NCI-H2227 treated with DMSO at 0.1 percent for 48 hours (cell line): Measurements from ENCODE around the gene NPPC.
"Not testable (repeated sequence)": the region's sequence is repeated elsewhere in the genome, so short reads cannot be mapped to it uniquely, and the experiment has no call there.

ENCODE experiments used
- DNase-seq: peaks from one replicate; lab custom pipeline; 2025; lab: John Stamatoyannopoulos, UW

The NPPC gene, protein sequence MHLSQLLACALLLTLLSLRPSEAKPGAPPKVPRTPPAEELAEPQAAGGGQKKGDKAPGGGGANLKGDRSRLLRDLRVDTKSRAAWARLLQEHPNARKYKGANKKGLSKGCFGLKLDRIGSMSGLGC

DNA sequence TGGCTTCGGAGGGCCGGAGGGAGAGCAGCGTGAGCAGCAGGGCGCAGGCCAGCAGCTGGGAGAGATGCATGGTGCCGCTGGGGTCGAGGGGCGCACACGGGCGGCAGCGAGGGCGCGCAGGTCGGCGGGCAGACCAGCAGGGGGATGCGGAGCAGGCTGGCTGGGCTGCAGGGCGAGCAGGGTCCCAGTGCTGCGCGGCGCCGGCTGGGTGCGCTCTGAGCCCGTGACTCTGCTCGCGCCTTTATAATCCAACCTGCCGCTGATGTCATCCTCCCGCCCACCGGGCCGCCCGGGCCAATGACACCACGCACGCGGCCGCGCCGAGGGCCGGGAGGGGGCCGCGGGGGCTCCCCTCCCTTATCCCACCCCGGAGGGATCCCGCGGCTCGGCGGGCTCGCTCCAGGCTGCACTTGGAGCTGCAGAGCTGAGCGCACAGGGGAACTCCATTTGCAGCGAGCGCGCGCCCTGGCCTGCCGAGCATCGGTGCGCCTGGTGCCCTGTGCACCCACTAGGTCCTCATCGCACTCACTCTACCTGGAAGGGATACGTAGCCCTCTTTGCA lies at the start of gene NPPC:
NPPC (minus strand) TSS at position 217 of the 562 bp plus-strand sequence; CDS start at position 70, 147 bp downstream.
- peak; percentile 63 for DNase-seq

DNA sequence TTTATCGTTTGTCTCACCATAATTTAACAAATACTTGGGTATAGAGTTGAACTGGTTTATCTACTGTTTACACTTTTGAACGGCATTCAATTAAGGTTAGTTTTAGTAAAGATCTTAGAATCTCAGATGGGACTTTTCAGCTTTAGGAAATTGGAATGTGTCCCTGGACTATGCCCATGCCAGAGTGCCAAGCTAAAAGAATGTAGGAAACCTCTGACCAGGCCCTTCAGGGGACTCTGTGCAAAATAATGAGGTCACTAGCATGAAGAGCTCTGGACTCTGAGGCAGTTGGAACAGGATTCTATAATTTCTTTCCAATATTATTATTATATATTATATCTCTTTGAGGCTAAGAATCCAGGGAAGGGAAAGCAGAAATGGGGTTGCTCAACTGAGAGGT lies 48.8 kb upstream of the NPPC start:
- no peak for DNase-seq

DNA sequence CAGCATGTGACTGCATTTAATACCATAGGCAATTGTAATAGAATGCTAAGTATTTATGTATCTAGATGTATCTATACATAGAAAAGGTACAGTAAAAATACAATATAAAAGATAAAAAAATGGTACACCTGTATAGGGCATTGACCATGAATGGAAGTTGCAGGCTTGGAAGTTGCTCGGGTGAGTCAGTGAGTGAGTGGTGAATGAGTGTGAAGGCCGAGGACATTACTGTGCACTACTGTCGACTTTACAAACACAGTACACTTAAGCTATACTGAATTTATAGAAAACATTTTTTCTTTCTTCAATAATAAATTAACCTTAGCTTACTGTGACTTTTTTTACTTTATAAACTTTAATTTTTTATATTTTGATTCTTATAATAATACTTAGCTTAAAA lies 44.3 kb upstream of the NPPC start:
- DNase-seq = no peak

DNA sequence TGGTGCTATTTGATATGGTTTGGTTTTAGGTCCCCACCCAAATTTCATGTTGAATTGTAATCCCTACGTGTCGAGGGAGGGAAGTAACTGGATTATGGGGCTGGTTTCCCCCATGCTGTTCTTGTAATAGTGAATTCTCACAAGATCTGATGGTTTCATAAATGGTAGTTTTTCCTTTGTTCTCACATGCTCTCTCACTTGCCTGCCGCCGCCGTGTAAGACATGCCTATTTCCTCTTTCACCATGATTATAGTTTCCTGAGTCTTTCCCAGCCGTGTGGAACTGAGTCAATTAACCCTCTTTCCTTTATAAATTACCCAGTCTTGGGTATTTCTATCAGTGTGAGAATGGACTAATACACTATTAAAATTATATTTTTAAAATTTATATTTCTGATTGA lies 42.6 kb upstream of the NPPC start:
- DNase-seq = no peak

DNA sequence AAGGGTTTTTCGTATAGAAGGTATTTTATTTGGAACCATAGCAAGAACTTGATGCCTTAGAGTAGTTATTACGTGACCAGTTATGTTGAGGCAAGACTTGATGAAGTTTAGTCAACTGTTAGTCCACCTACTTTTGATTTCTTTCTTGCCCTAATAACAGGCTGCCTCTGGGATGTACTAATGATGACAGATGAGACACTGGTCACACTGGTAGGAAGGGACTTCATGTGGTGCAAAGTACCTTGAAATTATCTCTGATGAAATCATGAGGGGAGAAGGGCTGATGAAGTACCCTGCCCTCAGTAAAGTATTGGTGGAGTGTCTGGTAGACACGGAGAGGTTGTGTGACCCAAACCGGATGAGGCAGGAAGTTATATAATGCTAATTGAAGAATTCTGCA lies 40.7 kb upstream of the NPPC start:
- peak; percentile 23 for DNase-seq

DNA sequence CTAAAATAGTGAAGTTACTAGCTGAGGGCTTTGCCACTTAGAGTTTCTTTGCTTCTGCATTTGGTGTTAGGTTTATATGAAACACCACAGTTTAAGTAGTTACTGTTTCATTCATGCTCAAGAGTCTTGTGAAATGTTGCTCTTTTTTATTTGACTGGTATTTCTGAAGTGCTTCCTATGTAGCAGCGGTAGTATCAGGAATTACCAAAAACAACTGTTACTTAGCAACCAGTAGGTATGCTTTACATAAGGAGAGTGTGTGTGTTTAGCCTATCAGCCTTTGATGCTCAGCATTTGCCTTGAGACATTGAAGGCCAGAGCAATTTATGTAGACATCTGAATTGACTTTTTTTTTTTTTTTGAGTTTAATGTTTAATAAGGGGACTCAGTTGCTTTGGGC lies 38.9 kb upstream of the NPPC start:
- peak; percentile 26 for DNase-seq

DNA sequence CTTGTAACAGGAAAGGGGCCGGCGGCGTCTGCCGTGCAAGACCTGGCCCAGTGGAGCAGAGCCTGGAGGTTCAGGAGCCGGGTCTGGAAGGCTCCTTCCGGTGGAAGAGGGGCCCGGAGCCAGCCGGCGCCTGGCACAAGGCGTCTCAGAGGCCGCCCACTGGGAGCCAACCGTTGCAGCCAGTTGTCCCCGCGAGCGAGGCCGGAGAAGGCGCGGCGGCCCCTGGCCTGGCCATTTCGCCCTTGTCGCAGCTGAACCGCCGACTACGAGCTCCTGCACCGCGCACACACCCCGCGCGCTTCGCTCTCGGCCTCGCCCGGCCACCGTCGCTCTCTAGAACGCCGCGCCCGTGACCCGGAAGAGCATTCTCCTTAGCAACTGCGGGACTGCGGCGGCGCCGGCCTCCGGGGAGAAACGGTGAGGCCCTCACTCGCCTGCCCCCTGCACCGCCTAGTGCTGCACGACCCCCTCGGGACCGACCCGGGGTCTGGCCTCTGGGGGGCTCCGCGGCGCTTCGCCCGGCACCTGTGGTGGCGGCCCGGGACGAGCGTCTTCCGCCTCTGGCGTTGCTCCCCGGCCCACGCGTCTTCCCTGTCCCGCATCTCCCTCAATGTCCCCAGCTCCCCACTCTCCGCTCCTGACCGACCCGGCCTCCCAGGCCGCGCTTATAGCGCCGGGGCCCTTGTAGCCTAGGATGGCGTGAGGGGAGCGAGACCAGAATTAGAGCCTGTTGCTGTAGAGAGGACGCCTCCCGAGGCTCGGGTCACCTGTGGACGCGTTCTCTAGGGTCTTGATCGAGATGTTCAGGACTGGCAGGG lies 35.4 kb upstream of the NPPC start, which contains the start of gene DIS3L2:
DIS3L2 (plus strand) TSS at position 365 of the 818 bp plus-strand sequence. CDS start 53,215 bp downstream, outside the sequence.
- DNase-seq = peak; percentile 82

DNA sequence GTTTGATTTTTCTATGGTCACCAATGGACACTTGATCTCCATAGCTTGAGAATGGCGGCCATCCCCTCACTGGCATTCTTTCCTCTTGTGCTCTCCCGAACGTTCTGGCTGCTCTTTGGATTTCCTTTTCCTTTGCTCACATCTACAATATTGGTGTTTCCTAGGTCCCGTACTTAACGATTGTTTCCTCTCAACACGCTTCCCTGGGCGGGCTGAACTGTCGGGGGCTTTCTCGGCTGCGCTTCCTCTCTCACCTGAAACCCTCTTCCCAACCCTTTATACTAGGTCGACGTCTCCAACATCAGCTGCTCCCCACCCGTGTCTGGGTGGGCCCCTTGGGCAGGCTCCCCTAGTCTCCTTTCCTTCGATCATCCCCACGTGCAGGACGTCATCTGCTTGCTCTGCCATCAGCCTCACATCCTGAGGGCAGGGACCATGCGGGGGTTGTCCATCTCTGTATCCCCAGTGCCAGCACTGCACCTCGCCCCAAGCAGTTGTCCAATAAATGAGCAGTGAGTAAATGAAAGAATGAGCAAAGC lies 34.7 kb upstream of the NPPC start:
- no peak for DNase-seq

DNA sequence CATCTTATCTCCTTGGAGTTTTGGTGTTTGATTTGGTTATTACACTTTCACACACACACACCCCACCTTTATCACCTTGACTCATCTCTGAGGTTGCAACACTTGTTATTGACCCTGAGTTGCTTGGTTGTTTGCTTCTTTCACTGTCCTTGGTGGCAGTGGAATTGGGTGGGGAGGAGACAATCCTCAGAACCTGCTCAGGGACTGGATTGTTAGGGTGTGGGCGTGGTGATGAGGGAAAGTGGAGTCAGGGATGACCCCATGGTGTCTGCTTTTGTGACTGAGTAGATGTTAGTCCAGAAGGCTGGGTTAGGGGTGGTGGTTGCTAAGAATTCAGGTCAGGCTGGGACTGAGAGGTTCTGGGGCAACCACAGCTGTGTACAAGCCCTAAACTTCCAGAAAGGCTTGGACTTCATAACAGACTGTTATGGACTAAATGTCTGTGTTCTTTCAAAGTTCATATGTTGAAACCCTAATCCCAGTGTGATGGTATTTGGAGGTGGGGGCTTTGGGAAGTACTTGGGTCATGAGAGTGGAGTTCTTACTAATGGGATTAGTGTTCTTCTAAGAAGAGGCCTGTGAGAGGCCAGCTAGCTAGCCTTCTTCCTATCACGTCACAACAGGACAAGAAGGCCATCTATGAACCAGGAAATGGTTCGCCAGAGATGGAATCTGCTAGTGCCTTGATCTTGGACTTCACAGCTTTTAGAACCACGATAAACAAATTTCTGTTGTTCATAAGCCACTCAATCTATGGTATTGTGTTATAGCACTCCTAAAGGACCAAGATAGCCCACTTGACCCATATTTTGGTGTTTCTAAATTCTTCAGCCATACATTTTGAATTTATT lies 31.9 kb upstream of the NPPC start:
- DNase-seq = no peak

DNA sequence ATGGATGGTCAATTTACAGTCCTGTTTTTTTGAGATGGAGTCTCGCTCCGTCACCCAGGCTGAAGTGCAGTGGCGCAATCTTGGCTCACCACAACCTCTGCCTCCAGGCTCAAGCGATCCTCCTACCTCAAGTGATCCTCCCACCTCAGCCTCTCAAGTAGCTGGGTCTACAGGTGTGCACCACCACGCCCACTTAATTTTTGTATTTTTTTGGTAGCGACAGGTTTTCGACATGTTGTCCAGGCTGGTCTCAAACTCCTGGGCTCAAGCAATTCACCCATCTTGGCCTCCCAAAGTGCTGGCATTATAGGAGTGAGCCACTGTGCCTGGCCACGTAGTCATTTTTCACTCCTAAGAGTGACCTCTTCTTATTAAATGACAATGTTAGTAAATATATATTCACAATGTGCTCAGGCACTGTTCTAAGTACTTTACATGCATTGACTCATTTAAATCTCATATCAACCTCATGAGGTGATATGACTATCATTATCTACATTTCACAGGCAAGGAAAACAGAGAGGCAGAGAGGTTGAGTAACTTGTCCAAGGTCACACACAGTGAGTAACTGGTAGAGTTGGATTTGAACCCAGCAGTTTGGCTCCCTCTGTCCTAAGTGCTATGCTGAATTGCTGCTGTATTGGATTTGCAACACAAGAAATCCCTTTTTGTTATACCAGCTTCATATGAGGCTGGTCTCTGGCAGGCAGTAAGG lies 29.7 kb upstream of the NPPC start:
- DNase-seq = no peak

DNA sequence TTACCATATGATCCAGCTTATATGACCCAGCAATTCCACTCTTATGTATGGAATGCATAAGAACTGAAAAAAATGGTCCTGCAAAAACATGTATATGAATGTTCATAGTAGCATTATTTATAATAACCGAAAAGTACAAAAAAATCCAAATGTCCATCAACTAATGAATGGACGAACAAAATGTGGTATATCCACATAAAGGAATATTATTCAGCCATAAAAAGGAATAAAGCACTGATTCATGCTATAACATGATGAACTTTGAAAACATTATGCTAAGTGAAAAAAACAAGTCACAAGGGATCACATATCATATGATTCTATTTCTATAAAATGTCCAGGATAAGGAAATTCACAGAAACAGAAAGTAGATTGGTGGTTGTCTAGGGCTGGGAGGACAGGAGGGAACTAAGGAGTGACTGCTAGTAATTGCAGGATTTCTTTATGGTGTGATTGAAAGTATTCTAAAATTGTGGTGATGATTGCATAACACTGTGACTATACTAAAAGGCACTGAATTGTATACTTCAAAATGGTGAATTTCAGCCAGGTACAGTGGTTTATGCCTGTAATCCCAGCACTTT lies 25.3 kb upstream of the NPPC start:
- DNase-seq = no peak

DNA sequence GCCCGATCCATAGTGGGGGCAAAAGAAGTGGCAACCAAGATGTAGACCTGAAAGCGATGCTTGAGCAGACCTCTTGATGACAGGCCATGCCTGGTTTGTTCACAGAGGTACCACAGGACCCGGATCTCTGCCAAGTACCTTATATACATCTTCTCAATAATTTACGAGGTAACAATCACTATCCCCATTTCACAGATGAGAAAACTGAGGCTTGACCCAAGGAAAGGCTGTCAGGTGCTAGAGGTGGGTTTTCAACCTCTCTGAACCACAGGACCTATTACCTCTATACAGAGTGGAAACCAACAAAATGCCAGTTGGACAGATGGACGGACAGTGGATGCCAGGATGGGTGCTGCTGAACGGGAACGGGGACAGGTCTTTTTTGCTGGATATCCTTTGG lies 21.5 kb upstream of the NPPC start:
- DNase-seq = no peak

DNA sequence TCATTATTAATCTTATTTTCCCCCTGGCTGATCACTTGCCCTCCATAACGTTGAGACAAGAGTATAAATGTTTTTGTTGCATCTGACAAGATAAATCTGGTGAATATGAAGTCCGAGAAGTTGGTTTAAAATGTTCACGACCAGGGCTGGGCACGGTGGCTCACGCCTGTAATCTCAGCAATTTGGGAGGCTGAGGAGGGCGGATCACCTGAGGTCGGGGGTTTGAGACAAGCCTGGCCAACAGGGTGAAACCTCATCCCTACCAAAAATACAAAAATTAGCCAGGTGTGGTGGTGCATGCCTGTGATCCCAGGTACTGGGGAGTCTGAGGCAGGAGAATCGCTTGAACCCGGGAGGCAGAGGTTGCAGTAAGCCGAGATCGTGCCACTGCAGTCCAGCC lies 20.9 kb upstream of the NPPC start:
- DNase-seq = not testable (repeated sequence)

DNA sequence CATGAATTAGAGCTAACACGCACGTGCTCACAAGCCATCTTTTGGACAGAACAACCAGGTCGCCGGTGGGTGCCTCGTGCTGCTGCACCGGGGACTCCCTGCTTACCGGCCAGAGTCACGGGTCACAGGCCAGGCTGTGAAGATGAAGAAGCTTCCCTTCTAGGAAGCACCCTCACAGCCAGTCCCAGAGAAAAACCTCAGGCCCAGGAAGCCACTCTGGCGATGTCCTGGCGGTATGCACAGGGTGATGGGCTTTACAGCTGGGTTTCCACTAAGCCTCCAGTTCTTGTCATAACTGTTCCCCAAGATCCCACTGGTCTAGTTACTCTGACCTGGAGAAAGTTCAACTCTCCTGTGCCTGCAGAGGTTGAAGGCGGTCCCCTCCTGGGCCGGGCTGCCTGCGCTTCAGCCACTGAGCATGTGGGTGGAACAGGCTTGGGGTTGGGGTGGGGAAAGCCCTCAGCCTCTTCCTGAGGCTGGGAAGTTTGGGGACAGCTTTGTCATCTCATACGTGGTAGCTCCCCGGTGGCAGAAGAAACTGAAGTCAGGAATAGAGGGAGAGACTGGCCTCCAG lies 20.1 kb upstream of the NPPC start:
- DNase-seq = no peak

DNA sequence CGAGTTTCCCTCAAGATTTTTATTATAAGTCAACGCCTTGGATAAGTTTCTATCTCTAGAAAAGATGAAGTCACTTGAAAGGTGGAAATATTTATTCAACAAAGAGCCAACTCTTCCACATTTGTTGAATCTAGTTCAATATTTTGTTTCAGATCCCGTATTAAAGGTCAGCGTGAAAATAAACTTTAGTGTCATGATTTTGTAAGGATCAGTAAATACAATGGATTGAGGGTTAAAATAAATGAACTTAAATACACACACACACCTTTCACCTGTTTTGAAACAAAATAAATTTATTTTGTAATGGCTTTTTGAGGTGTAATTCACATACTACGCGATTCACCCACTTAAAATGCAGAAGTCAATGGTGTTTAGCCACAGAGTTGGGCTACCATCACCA lies 16.0 kb upstream of the NPPC start:
- DNase-seq = no peak

DNA sequence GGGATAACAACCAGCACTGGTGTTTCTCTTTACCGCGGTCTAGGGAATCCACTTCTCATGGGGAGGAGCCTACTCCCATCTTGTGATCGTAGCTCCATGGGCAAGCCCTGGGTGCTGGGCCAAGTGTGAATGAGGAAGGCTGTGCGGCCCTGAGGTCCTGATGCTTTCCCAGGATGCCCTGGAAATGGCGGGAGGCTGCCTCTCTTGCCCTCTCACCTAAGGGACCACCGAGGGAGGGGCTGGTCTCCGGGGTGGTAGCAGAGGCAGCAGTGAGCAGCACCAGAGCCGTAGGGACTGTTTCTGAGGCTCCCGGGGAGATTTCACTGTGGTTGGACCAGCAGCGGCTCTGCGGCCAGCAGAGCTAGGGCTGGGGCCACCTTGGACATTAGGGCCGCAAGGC lies 15.5 kb upstream of the NPPC start:
- no peak for DNase-seq

DNA sequence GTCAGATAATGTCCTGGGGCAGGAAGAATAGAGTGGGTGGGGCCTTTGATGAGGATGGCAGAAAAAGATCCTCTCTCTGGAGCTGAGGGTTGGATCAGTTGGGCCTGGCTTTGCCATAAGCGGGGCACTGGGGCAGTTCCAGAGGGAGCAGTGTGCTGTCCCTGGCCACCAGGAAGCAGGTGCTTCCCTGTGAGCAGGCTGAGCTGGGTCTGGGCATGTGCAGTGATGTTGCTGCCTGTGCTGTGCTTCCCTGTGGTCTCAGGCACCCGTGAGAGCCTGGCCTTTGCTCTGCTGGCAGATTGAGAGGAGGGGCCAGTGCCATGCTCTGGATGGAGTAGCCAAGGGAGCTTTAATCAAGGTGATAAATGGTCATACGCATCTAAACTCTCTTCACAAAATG lies 14.6 kb upstream of the NPPC start:
- no peak for DNase-seq

DNA sequence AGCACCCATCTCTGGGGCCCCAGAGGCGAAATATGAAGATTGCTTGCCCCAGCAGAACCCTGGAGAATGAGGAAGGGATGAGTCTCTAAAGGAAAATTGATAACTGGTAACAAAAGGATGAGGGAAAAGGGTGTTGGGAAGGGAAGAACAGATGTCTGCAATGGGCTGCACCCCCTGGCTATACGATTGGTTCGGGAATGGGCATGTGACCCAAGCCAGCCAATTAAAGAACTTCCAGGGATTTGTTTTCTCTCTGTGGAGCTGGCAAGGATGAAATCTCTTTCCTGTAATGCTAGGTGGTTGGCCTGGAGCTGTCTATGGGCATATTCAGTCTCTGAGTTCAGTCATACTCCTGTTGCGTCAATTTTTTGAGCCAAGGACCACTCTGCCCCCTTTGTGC lies 12.8 kb upstream of the NPPC start:
- DNase-seq = no peak

DNA sequence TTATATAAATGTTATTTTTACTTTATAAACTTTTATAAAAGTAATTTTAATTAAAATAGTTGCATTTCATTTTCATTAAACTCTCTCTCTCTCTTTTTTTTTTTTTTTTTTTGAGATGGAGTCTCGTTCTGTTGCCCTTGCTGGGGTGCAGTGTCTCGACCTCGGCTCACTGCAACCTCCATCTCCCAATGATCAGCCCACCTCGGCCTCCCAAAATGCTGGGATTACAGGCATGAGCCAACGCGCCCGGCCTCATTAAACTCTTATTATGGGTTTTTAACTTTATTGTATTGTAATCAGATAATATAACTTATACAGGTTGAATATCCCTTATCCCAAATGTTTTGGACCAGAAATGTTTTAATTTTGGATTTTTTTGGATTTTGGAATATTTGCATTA lies 10.9 kb upstream of the NPPC start:
- no peak for DNase-seq

DNA sequence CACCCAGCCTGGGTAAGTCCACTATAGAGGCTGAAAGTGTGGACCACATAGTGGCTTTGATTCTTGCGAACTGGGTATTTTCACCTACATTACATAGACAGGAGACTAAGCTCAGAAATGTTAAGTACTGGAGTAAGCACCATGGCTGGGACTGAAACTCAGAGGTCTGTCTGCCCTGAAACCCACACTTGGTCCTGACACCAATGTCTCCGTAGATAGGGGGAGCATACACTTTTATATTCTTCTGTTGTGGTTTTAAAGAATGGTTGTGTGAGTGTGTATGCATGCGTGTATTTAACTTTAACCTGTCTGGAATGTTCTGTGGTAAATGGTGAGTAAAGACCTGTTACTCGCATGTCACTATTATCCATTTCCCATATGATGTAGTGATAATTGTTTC lies 10.3 kb upstream of the NPPC start:
- no peak for DNase-seq

DNA sequence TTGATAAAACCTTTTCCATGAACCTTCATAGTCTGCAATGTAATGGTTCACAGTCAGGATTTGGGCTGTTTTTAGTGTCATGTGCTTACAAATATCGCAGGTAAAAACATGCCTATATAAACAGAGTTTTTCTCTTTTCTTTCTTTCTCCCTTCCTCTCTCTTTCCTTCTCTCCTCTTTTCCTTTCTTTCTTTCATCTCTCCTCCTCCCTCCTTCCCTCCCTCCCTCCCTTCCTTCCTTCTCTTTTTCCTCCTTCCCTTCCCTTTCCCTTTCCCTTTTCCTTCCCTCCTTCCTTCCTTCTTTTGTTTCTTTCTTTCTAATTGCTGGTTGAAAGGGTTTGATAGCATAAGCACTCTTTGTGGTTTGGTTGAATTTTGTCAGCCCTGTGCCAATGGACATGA lies 9.6 kb upstream of the NPPC start:
- DNase-seq = no peak
